ENCODE data around the gene MEI1. TPM values are rescaled to one million over a fixed set of nuclear protein-coding genes. Genes with fewer than 3 reads are reported as not detected.

The MEI1 gene
- polyA plus RNA-seq, 1 experiment: 3.8 TPM

DNA sequence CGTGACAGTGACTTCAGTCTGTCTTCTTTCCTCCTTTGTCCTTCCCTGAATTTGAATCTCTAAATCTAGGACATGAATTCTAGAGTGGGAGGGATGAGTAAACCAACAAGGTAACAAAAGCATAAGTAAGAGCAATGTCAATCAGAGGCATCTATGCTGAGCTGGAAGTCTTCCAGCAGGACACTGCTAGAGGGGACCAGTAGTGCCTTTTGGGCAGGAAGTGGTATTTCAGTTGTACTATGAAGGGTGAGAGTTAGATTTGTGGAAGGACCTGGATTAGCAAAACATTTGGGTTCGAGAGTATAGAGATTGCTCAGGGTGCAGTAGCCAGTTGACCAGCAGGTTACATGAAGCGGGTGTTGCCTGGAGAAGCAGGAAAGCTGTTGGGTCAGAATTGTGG, 40.3 kb downstream of the MEI1 start:
- Histone ChIP-seq H3K27me3 (ENCODE audit: control insufficient read depth, insufficient read depth, low read length) (peaks cover 4% of the 10 kb centered on the region), H3K36me3 (ENCODE audit: control insufficient read depth, insufficient read depth, low read length) (no peaks in the 10 kb centered on the region), H3K4me3 (ENCODE audit: low read depth, low read length) (no peak overlapping the region)
- ChIA-PET POLR2A (no interaction called here), CTCF (interaction anchor here (1.9 kb wide), 1 partner anchor 42 kb away, joined by 10 read pairs; no protein-coding TSS in a partner anchor)
- no peak for DNase-seq (ENCODE audit: low read depth)
- TF ChIP-seq CTCF (IDR thresholded peaks at IDR 0.05; ENCODE audit: insufficient read depth, low read depth, low read length): no peak

DNA sequence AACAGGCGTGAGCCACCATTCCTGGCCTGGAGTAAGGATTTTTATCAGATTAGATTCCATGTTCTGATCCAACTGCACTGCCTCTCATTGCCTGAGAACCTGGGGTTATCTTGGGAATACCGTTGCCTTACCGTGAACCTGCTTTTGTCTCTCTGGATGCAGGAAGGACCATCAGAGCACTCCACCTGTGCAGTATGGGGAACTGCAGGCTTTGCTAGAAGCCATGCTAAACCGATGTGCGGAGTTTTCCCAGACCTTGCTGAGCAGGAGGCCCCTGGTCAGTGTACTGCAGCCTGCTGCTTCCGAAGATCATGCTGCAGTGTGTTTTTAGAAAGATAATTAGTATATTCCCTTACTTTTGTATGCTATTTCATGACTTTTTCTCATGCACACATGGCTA, 43.6 kb downstream of the MEI1 start:
- DNase-seq (ENCODE audit: low read depth): no peak
- no peak for TF ChIP-seq CTCF (IDR thresholded peaks at IDR 0.05; ENCODE audit: insufficient read depth, low read depth, low read length)
- Histone ChIP-seq H3K36me3 (ENCODE audit: control insufficient read depth, insufficient read depth, low read length) (no peaks in the 10 kb centered on the region), H3K27me3 (ENCODE audit: control insufficient read depth, insufficient read depth, low read length) (peaks cover 9% of the 10 kb centered on the region), H3K4me3 (ENCODE audit: low read depth, low read length) (no peak overlapping the region)
- ChIA-PET POLR2A (no interaction called here), CTCF (interaction anchor here (1.0 to 1.5 kb wide), 3 partner anchors 46 to 204 kb away, joined by 3 to 8 read pairs (median 3); partner anchors contain the start of gene CENPM)

GRCh38 chr22:41745968-41746367, 46.7 kb downstream of the MEI1 start:
- DNase-seq (ENCODE audit: low read depth): no peak

GRCh38 chr22:41746567-41747400, 47.5 kb downstream of the MEI1 start:
- TF ChIP-seq CTCF (IDR thresholded peaks at IDR 0.05; ENCODE audit: insufficient read depth, low read depth, low read length): peak; percentile 90
- ChIA-PET POLR2A (no interaction called here), CTCF (interaction anchor here (0.5 to 4.1 kb wide), 40 partner anchors 9 to 200 kb away, joined by 3 to 40 read pairs (median 5); partner anchors contain the start of genes CCDC134 and CENPM)
- Histone ChIP-seq H3K36me3 (ENCODE audit: control insufficient read depth, insufficient read depth, low read length) (no peaks in the 10 kb centered on the region), H3K27me3 (ENCODE audit: control insufficient read depth, insufficient read depth, low read length) (peaks cover 16% of the 10 kb centered on the region), H3K4me3 (ENCODE audit: low read depth, low read length) (no peak overlapping the region)
- peak; percentile 38 for DNase-seq (ENCODE audit: low read depth)

More at GRCh38 chr22:41745968-41746367, 46.7 kb downstream of the MEI1 start:
- CTCF ChIA-PET: interaction anchor here (0.5 to 4.1 kb wide), 31 partner anchors 10 to 1046 kb away, joined by 3 to 40 read pairs (median 6); partner anchors contain the start of genes CCDC134, CENPM and SNU13
- POLR2A ChIA-PET: no interaction called here
- no peak overlapping the region for H3K4me3 ChIP-seq (ENCODE audit: low read depth, low read length)
- peaks cover 15% of the 10 kb centered on the region for H3K27me3 ChIP-seq (ENCODE audit: control insufficient read depth, insufficient read depth, low read length)
- TF ChIP-seq CTCF (IDR thresholded peaks at IDR 0.05; ENCODE audit: insufficient read depth, low read depth, low read length): no peak
- no peaks in the 10 kb centered on the region for H3K36me3 ChIP-seq (ENCODE audit: control insufficient read depth, insufficient read depth, low read length)

All from BJ (cell line).